T-helper 1 cell treated with Interleukin-12 subunit alpha and Interleukin-12 subunit beta and Interleukin-4 antibody, amounts not matched to agents 30 ng/mL and 1 ng/mL, for 36 hours (primary cell): ENCODE measurements around the gene WDFY1. TPM values are rescaled to one million over a fixed set of nuclear protein-coding genes. Genes with fewer than 3 reads are reported as not detected.

Experiments used
- intact Hi-C: fragments of 100-400 bp; cut with micrococcal nuclease; formaldehyde crosslinking; loops from one replicate; pipeline ENCODE4 v1.15.1; 2024
- total RNA-seq: library from RNA; stranded (reverse); gene quantifications from 2 replicates; pipeline ENCODE4 v1.2.3, GENCODE V29; 2022

Gene WDFY1
- total RNA-seq, 1 donor from 2014 or later = 55.6 TPM

DNA sequence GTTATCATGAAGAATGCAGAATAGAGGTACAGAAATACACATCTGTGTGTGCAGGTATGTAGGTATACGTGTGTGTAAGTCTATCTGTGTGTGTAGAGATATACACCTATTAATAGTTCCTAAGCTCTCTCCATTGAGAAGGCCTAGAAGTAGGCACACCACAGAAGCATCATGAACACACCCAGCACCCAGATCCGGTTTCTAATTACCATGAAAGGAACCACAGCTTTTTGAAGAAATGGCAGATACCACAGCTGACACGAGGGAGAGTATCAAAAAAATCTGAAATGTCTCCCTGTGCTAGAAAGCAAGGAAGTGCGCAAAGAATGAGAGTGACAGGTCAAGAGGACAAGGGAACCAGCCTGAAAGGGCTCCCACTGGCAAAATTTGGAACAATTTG, 80.0 kb downstream of the WDFY1 start:
- intact Hi-C loops = loop anchor here (1.0 to 5.0 kb wide), 6 partner anchors 28 to 162 kb away; partner anchors contain the start of genes AP1S3 and MRPL44

DNA sequence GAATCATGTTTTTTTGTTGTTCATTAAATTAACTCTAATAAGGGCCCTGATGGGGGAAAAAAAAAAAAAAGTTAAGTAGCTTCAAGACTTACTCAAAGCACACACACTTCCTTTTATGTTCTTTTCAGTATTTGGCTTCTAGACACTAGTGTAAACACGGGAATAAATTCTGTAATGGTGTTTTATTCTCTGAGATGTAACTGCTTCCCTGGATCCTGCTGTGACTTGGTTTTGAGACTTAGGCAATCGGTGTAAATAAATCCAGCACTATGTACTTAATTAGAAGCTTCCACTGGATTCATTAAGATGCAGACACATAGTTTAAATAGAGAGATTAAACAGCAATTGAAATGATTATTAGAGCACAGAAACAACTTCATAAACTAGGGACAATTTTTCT, 81.6 kb downstream of the WDFY1 start:
- intact Hi-C loops = no loop called here

DNA sequence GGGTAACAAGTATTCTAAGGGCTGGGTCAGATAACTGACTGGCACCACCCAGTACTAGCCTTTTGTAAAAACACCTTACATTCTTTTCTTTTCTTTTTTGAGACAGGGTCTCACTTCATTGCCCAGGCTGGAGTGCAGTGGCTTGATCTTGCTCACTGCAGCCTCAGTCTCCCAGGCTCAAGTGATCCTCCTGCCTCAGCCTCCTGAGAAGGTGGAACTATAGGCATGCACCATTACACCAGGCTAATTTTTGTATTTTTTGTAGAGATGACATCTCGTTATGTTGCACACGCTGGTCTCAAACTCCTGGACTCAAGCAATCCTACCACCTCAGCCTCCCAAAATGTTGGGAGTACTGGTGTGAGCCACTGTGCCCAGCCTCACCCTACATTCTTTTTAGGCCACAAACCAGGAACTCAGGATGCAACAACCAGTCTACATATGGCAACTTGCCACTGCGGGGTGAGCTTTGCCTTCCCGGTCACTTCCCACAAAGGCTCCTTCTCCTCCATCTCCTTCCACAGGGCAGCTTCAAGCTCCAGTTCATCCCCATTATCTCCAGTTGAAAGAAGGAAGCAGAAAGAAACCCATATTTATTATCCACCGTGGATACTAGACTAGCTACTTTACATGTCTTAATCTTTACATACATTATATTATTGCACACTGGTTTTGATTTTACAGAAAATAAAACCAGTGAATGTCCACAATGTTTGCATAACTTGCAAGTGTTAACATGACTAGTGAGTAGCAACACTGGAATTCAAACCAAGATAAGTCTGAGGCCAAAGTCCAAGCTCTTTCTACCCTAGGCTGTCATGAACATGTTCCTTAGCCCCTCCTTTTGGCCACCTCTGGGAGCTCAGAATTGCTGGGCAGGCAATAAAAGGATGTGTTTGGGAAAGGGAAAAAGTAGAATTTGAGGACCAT, 84.1 kb downstream of the WDFY1 start:
- intact Hi-C loops = loop anchor here (1.0 kb wide), 1 partner anchor 134 kb away; no protein-coding TSS in a partner anchor

DNA sequence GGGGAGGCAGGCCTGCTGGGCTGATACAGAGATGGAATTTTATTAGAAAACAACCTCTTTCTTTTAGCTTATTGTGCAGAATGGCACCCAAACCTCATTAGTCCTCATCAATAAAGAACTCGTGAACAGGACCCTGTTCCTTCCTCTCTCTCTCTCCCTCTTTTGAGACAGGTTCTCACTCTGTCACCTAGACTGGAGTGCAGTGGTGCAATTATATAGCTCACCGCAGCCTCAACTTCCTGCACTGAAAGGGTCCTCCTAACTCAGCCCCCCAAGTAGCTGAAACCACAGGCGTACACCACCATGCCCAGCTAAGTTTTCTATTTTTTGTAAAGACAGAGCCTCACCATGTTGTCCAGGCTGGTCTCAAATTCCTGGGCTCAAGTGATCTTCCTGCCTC, 86.1 kb downstream of the WDFY1 start:
- intact Hi-C loops = no loop called here

DNA sequence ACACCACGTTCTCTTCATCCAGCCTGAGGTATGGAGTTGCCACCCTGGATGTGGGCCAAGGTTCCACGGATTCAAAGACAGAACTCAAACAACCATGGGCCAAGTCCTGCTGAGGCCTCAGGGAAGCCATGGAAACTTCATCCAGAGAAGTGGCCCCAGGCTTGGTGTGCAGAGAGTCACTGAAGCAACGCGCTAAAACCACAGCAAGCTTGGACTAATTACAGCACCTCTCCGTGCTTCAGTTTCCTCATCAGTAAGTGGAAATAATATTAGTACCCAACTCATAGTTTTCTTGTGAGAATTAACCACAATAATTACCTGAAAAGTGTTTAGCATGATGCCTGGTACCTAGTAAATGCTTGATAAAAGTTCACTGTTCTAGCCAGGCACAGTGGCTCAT, 88.6 kb downstream of the WDFY1 start:
- intact Hi-C loops = no loop called here

DNA sequence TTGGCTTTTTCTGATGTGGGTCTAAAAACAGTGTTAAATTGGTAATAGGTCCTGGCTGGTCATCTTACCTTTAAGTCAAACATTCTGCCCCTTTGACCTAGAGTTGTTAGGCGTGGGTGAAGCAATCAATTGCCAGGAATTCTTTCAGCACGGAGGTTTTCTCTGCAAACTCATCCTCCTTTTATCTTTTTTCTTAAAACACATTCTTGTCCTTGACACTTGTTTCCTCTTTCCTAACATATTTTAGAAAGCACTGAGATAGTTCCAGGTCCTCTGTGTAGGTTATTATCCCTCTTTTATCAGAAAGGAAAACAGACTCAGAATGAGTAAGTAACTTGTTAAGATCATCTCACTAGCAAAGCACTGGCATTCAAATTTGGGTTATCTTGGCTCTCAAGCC, 89.1 kb downstream of the WDFY1 start:
- intact Hi-C loops = no loop called here

DNA sequence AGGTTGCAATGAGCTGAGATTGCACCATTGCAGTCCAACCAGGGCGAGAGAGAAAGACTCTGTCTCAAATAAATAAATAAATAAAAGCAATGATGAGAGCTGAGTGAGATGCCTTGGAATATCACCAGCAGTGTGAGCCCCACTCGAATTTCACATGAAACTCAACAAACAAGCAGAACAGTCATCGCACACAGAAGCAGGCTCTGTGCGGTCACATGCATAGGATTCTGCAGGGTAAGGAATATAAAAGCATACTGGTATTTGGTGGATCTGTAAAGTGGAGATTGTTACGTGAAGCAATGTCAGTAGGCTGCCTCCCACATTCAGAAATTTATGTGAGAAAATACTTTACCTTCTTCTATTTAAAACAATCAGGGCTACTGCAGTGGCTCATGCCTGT, 89.7 kb downstream of the WDFY1 start:
- intact Hi-C loops = no loop called here

DNA sequence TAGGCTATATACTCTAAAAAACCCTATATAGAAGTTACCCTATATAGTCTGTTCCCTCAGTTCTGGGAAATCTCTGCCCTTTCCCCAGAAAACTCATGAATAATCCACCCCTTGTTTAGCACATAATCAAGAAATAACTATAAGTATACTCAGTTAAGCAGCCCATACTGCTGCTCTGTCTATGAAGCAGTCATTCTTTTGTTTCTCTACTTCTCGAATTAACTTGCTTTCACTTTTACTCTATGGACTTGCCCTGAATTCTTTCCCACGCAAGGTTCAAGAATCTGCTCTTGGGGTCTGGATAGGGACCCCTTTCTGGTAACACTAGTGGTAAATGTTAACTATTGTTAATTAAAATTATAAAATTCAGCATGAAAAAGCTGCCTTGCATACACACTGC, 90.4 kb downstream of the WDFY1 start:
- intact Hi-C loops = no loop called here

DNA sequence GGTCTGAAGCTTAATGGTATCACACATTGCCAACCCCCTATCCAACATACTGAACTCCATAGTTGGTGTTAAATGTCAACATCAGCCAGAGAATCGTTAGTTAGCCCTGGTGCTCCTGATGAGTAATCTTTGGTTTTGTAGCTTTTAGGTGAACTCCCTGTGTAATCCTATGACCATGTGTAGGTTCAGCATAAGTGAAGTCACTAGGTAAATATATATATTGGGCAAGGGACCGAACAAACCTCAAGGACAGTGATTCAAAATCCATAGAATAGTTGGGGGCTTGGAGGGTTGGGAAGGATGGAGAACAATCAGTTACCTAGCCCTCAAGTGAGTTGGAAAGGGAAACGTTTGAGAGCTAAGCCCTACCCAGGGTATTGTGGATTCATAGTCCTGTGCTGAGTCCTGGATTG, 91.7 kb downstream of the WDFY1 start:
- intact Hi-C loops = no loop called here

DNA sequence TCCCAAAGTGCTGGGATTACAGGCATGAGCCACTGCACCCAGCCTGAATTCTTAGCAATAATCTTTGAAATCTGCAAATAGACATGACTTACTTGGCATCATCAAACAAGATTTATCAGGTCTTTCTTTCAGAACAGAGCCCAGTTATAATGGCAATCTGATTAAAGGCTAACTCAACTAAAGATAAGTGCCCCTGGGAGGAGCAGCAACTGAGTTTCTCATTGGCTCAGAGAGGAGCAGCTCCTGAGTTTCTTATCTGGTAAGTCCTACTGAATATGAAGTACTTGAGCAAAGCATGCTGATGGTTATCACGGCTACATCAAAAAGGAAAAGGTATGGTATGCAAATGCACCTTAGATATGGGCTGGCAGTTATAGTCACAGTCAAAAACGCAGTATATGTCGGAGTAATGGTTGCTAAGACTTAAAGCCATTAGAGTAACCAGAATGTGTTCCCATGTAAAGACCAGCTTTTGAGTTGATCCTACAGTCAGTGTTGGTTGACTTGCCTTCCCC, 92.8 kb downstream of the WDFY1 start:
- intact Hi-C loops = no loop called here

DNA sequence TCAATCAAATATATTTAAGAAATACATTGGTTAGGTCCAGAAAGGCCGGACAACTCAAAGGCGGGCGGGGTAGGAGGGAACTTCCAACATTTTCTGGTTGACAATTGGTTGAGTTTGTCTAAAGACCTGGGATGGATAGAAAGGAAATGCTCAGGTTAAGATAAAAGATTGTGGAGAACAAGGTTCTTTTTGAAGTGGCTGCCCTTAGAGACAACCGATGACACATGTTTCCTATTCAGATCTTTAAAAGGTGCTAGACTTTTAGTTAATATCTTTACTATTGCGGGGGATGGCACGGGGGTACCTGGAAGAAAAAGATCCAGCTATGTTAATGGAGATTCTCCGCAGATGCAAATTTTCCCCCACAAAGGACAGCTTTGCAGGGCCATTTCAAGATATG, 97.7 kb downstream of the WDFY1 start:
- intact Hi-C loops = no loop called here

DNA sequence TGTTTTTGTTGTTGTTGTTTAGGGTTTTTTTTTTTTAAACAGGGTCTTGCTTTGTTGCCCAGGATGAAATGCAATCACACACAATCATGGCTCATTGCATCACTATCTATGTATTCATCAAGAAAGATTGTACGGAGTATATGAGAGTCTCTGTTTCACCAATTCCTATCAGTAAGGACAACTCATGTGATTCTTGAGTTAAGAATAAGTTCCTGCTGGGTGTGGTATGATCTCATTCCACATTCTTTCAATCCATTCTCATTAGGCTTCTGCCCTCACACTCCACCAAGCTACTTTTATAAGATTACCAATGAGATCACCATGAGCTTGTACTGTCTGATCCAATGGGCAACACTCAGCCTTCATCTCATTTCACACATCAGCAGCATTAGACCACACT, 98.6 kb downstream of the WDFY1 start:
- intact Hi-C loops = no loop called here

DNA sequence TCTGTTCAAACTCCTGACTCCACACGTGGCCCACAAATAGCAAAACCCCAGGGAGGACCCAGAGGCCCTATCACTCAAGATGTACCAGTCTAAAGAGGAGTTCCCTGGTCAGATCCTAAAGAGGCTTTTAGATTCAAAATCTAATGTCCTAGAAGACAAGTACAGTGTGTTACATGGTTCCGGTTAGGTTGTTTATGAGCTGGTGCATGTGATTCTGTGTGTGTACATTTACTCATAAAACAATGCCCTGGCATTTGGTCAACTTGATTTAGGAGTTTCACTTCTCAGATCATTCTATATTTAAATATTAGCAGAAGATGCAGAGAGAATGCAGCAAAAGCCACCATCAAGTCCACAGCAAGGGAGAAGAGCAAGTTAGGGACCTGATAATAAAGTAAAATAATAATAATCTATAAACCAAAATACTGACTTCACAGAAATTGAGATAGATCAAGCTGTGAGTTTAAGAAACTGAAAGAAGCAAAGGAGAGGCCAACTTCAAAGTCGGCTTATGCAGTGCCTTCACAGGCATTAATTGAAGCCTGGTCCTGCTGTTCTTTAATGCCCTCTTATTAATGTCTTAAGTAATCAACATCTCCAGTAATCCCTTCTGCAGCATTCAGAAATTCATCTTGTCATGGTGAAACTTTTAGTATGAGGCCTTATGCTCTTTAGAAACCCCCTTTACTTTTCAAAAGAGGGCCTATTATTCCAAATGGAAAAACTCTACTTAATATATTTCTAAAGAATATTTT, 103.5 kb downstream of the WDFY1 start:
- intact Hi-C loops = no loop called here

DNA sequence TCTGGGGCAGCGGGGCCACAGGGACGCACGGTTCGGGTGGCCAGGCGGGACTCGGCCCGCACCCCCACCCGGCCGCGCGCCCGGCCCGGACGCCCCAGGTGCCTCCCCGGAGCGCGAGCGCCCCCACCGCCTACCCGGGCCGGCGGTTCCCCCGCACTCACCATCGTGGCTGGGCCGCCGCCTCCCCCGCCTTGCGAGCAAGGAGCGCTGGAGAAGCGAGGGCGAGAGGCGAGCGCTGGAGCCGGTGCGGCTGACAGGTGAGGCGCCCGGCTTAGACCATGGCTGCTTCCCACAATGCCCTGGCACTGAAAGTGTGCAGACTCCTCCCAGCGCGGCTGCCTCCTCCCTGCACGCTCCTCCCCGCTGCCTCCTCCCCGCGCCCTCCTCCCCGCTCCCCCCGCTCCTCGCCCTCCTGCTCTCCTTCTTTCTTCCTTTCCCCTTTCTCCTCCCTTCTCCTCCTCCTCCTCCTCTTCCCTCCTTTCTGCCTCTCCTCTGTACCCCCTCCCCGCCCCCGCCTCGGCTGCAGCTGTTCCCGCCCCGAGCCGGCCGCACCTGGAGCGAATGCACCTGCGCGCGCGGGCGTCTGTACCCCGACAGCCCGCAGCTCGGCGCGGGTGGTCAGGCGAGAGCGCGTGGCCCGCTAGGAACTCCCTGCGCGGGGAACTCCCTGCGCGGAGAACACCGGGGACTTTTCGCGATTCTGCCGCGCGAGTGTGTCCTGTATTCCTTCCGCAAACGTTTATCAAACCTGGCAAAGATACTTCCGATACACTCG, 107.7 kb downstream of the WDFY1 start, which contains the start of gene AP1S3:
Gene AP1S3 (minus strand): TSS at position 296 of the 775 bp plus-strand sequence. CDS start 132 bp downstream, at position 164.
- intact Hi-C loops = loop anchor here (1.0 to 10.0 kb wide), 10 partner anchors 14 to 1183 kb away; partner anchors contain the start of genes CUL3, FARSB, MRPL44 and SERPINE2

DNA sequence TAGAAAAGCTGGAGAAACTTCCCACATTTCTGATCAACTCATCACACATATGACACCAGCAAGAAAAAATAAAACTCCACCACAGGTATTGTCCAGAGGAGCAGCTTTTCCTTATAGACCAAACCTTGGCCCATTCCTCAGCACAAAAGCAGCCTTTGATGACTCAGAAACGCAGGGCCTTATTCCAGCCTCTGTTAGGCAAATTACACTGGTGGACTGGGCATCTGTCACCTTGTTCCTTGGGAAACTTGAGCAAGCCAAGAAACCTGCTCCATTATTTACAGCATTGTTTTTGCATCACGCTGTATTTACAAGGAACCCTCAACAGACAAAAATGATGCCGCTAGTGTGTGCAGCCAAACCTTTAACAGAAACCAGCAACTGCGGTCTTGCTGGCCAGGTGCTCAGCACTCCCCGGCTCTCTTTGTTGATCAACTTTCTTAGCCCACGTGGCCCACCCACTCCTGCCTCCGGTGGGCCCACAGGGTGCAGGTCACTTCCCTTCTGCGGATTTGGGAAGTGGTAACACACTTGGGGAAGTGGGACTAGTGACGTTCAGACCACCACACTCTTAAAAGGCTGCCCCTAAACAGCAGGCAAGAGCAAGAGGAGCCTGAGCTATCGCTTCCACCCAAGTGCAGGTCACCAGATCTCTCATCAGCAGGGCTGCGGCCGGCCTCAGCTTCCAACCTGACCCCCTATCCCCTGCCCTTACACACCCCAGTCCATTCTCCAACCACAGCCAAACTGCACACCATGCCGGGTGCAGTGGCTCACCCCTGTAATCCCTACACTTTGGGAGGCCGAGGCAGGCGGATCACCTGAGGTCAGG, 109.2 kb downstream of the WDFY1 start:
- intact Hi-C loops = loop anchor here (2.0 to 10.0 kb wide), 2 partner anchors 203 to 1181 kb away; partner anchors contain the start of genes FARSB and SERPINE2

DNA sequence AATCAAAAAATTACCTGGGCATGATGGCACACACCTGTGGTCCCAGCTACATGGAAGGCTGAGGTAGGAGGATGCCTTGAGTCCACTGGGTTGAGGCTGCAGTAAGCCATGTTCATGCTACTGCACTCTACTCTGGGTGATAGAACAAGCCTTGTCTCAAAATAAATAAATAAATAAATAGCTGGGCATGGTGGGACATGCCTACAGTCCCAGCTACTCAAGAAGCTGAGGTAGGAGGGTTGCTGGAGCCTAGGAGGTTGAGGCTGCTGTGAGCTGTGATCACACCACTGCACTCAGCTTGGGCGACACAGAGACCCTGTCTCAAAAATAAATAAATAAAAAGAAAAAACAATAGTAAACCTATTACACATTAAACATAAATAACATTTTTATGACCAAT, 110.7 kb downstream of the WDFY1 start:
- intact Hi-C loops = loop anchor here (10.0 kb wide), 1 partner anchor 1180 kb away; the partner anchor contains the start of gene FARSB

DNA sequence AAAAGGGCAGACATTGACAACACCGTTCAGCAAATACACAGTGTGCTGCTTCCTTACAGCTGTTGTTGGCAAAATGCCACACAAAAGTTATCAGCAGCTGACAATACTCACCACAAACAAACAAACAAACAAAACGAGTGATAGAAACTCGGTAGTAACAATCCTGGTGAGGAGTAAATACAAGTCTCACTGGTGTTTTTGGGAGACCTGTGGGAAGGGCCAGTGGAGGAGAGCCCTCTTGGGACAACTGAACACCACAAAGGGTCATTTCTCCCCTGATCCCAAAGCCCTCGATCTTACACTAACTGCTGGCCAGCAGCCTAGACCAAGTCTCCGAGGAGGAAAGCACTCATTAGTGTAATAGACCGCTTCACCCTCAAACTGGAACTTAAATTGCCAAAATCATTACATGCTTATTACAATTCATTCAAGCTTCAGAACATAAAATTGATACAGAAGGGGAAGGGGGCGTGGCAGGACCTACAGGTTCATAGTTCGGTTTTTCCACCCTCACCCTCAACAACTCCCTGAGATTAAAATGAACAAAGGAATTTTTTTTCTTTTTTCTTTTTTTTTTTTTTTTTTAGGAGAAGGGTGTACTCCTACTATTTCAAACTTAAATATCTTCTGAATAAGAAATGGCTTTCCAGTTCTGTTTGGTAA, 112.8 kb downstream of the WDFY1 start:
- intact Hi-C loops = loop anchor here (10.0 kb wide), 1 partner anchor 1178 kb away; the partner anchor contains the start of gene FARSB

DNA sequence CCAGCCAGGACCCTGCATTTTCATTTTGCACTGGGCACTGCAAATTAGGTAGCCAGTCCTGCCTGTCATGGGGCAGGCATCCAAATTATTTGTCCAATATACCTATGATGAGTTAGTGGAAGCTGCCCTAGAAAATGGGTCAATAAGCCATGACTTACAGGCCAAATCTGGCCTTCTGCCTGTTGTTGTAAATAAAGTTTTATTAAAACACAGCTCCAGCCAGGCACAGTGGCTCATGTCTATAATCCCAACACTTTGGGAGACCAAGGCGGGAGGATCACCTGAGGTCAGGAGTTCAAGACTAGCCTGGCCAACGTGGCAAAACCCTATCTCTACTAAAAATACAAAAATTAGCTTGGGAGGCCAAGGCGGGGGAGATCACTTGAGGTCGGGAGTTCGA, 116.0 kb downstream of the WDFY1 start:
- intact Hi-C loops = no loop called here

DNA sequence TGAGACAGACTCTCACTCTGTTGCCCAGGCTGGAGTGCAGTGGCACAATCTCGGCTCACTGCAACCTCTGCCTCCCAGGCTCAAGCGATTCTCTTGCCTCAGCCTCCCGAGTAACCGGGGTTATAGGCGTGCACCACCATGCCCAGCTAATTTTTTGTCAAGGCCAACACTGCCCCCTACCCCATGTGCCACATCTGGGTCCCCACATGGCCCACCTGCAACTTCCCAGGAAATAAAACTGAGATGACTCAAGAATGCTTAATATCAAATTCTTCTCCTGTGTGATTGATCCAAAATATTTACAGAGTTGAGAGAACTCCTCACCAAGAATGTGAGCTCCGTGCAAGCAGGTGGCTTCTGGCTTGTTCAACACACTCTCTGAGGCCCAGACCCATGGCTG, 116.8 kb downstream of the WDFY1 start:
- intact Hi-C loops = no loop called here
